Stimulated activated CD4-positive, alpha-beta T cell treated with anti-CD3 and anti-CD28 coated beads, Interleukin-4, amount 100 ng/mL, for 4 hours (primary cell): ENCODE results near the gene SLC34A1.
"Not testable (repeated sequence)": the region's sequence is repeated elsewhere in the genome, so short reads cannot be mapped to it uniquely, and the experiment has no call there.

Experiments used
- DNase-seq, 2 experiments: peaks; one replicate each; pipeline ENCODE4 v3.0.0-alpha.2; 2020

Gene SLC34A1

GRCh38 chr5:177369645-177370440, 14.4 kb upstream of the SLC34A1 start:
- DNase-seq: no peak

DNA sequence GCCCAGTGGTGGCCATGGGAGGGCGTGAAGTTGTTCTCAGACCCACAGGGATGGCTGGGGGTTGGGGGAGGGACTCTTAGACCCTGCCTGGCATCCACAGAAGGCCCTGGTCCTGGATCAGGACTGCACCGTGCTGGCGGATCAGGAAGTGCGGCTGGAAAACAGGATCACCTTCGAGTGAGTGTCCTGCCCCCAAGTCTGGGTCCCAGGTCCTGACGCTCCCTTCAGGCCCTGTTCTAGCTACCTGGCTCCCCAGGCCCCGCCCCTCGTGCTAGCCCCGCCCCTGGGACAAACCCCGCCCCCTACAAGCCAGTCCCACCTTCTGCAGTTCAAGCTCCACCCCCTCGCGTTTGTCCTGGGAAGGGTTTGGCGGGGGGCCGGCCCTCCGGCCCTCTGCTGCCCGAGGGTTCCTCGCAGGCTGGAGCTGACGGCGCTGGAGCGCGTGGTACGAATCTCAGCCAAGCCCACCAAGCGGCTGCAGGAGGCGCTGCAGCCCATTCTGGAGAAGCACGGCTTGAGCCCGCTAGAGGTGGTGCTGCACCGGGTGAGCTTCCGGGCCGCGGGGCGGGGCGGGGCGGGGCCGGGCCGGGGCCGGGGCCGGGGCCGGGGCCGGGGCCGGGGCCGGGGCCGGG, 13.6 kb upstream of the SLC34A1 start:
- peak; percentile 60 to 64 for DNase-seq

- DNase-seq: no peak
These were observed 12.9 kb upstream of the SLC34A1 start for GRCh38 chr5:177371120-177372033.

DNA sequence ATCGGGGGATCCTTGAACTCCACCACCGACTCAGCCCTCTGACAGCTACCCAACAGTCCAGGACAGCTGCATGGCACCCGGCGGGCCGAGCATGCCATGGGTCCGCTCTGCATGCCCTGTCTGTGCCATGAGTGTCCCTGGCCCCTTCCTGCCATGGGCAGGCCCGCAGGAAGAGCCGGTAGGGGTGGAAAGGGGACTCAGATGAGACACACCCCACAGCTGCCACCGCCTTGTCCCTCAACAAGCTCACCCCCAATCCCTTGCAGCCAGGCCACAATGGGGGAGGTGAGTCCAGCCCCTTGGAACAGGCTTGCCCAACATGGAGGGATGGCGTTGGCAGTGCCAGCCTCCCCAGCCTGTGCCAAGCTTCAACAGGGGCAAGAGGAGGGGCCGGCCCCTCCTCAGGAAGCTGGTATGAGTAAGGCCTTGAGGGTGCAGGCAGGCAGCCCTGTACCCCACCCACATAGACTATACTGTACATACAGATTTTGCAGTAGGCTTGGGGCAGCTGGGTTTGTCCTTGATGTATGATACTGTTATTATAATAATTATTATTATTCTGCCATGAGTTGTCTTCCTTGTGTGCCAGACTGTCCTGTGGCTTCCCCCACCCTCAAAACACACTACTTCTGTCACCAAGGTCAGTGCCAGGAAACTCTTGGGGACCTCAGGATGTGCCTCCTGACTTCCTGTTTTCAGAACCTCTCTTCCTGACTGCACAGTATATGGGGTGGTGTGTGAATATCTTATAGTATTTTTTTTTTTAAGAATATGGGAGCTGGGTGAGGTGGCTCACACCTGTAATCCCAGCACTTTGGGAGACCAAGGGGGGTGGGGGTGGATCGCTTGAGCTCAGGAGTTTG, 12.0 kb upstream of the SLC34A1 start:
- peak in 1 of 2 experiments; percentile 57 for DNase-seq

- DNase-seq: peak in 1 of 2 experiments; percentile 24
These were observed 11.3 kb upstream of the SLC34A1 start for GRCh38 chr5:177372910-177373309.

DNA sequence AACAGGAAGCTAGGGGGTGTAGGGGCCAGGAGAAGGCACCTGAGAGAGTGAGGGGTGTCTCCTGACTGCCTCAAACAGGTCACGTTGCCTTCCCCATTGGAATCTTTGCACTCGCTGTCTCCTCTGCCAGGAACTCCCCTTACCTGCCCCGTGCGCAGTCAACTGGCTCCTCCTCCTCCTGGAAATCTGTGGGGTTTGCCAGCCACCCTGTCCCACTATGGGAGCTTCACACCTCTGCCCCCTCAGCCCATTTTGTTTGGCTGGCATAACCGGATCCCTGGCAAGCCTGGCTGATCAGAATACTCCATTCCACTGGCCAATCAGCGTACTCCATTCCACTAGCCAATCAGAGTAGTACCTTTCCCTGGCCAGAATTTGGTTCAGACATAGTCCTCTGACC, 10.4 kb upstream of the SLC34A1 start:
- DNase-seq: no peak

DNA sequence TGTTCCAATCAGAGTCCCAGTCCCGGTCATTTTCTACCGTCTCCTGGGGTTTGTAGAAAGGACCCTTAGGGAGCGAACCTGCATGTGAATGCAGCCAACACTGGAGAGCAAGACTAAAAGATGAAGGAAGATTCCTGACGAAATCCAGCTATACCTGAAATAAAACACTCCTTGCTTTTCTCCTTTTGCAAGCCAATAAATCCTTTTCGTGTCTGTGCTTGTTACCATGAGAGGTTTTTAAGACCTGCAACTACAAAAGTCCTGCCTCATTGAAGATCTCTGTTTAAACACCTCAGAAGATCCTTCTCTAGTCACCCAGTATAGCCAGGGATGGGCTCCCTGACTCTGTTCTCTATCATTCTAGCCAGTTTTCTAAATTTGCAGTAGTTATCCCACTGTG, 10.0 kb upstream of the SLC34A1 start:
- no peak for DNase-seq

DNA sequence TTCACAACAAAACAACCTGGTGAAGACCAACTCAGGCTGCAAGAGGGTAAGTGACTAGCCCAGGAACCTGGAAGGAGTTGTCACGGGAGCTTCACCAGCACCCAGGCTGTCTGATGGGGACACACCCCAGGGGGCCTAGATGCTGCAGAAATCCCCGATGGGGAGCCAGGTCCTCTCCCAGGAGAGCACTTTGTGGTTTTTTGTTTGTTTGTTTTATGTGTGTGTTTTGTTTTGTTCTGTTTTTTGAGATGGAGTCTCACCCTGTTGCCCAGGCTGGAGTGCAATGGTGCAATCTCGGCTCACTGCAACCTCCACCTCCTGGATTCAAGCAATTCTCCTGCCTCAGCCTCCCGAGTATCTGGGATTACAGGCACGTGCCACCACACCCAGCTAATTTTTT, 8.7 kb upstream of the SLC34A1 start:
- DNase-seq: not testable (repeated sequence)

DNA sequence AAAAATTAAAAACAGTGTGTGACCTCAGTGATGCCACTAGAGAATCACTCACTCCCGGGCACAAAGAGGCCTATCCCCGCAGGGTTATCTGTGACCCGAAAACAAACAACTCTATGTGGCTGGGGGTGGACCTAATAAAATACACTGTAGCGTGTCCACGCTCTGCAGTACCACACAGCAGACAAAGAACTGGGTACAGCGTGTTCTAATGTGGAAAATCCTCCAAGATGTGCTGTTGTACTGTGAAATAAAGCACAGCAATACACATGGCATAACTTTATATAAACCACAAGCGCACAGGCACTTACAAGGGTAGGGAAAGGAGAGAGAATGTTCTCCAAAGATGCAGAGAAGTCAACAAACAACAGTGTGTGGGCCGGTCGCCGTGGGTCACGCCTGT, 8.1 kb upstream of the SLC34A1 start:
- no peak for DNase-seq

GRCh38 chr5:177377851-177378776, 6.1 kb upstream of the SLC34A1 start:
- no peak for DNase-seq

GRCh38 chr5:177378884-177379883, 5.0 kb upstream of the SLC34A1 start:
- DNase-seq: peak in 1 of 2 experiments; percentile 34

GRCh38 chr5:177380805-177381126, 3.5 kb upstream of the SLC34A1 start:
- DNase-seq: no peak

- DNase-seq: no peak
These were observed 1.7 kb upstream of the SLC34A1 start for GRCh38 chr5:177382423-177383029.

- no peak for DNase-seq
These were observed 1.1 kb upstream of the SLC34A1 start for GRCh38 chr5:177383181-177383580.

- no peak for DNase-seq
These were observed 1.5 kb downstream of the SLC34A1 start for GRCh38 chr5:177385720-177386119.

DNA sequence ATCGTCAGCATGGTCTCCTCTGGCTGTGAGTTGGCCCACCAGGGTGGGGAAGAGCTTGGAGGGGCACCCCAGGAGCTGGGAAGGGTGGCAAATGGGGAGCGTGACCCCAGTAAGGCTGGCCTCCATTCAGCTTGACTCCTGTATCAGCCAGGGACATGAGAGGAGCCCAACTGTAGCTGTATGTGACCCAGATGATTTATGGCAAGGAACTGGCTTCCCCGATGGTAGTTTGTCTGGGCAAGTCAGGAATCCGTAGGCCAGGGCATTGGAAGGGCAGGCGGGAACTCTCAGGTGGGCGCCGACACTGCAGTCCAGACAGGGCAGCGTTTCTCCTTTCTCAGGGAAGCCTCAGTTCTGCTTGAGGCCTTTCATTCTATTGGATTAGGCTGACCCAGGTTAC, 2.3 kb downstream of the SLC34A1 start:
- DNase-seq: no peak

DNA sequence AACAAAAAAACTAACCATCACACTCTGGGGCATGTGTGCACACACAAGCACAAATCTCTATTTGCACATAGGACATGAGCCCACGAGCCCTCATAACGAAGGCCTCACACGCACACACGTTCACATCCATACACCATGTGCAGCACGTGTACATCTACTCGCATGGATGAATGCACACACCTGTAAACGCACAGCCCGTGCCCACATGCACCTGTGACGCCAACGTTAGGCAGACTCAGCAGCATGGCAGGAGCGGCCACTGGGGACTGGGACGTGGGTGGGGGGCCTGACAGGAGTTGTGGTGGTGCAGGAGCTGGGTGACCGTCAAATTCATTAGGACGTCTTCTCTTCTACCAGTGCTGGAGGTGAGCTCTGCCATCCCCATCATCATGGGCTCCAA, 3.2 kb downstream of the SLC34A1 start:
- no peak for DNase-seq

DNA sequence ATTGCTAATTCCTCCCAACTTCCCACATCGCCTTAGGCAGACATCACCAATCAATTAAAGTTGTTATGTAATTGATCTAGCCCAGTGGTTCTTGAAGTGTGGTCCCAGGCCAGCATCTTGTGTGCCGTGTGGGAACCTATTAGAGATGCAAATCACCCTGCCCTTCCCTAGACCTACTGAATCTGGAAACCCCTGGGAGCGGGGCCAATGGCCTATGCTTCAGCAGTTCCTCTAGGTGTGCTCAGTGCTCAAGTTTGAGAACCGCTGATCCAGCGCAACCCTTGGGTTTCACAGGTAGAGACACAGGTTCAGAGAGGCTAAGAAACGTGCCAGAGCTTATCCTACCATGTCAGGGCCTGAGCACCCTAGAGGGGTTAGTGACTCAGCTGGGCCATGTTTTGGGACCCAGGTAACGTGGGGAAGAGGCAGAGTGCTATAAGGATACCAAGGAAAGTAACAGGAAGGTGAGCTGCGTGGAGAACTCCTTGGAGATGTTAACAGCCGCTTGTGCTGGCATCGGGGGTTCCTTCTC, 4.4 kb downstream of the SLC34A1 start:
- no peak for DNase-seq
